ENCODE measurements around the gene DOCK4.

- TF ChIP-seq POLR2A (IDR thresholded peaks at IDR 0.05) (no peak), CTCF (IDR thresholded peaks at IDR 0.05) (no peak)
These were observed 18.8 kb upstream of the DOCK4 start for GRCh38 chr7:112225006-112225405.
